Liver (tissue), 9 donors: ENCODE results near the gene MAP3K5. TPM values are rescaled to one million over a fixed set of nuclear protein-coding genes. Genes with fewer than 3 reads are reported as not detected.

ENCODE experiments used
- DNase-seq: peaks from one replicate; pipeline ENCODE4 v3.0.0-alpha.2; 2017; ENCODE audit warnings: low spot score
- H3K27ac ChIP-seq, 2 donors: one replicate each; pipeline ENCODE4 v1.7.0; 2013; ENCODE audit warnings: inconsistent platforms in 2 of 2, low read length in 2 of 2, control low read depth in 1 of 2, low read depth in 1 of 2, mild to moderate bottlenecking in 1 of 2
- H3K27me3 ChIP-seq, 4 donors: one replicate each; pipeline versions ENCODE4 v1.6.1 to v1.7.0; 2013; ENCODE audit warnings: low read length in 3 of 4, inconsistent platforms in 1 of 4, mild to moderate bottlenecking in 1 of 4, moderate library complexity in 1 of 4; ENCODE audit not compliant: control insufficient read depth in 4 of 4, insufficient read depth in 4 of 4
- H3K36me3 ChIP-seq, 4 donors: one replicate each; pipeline versions ENCODE4 v1.6.1 to v1.7.0; 2013; ENCODE audit warnings: low read length in 3 of 4, mild to moderate bottlenecking in 3 of 4, low read depth in 1 of 4, moderate library complexity in 1 of 4; ENCODE audit not compliant: control insufficient read depth in 4 of 4, insufficient read depth in 3 of 4
- H3K4me1 ChIP-seq, 4 donors: one replicate each; pipeline versions ENCODE4 v1.6.1 to v1.7.0; 2013; ENCODE audit warnings: low read length in 3 of 4, mild to moderate bottlenecking in 3 of 4, moderate library complexity in 1 of 4; ENCODE audit not compliant: control insufficient read depth in 4 of 4, insufficient read depth in 4 of 4
- H3K4me3 ChIP-seq, 3 donors: one replicate each; pipeline versions ENCODE4 v1.6.1 to v1.7.0; 2013; ENCODE audit warnings: low read length in 3 of 3, control low read depth in 1 of 3, low read depth in 1 of 3, mild to moderate bottlenecking in 1 of 3
- H3K9ac ChIP-seq, 2 donors: one replicate each; pipeline ENCODE4 v1.7.0; 2013; ENCODE audit warnings: low read length in 2 of 2, mild to moderate bottlenecking in 2 of 2, moderate library complexity in 2 of 2, control low read depth in 1 of 2, low read depth in 1 of 2
- H3K9me3 ChIP-seq, 4 donors: one replicate each; pipeline versions ENCODE4 v1.6.1 to v1.7.0; 2013; ENCODE audit warnings: low read length in 3 of 4; ENCODE audit not compliant: control insufficient read depth in 4 of 4
- EGR1 ChIP-seq, 2 donors: IDR thresholded peaks; 2 replicates each; pipeline ENCODE4 v1.6.1; 2016 to 2018; ENCODE audit warnings: antibody characterized with exemption in 2 of 2, low read depth in 2 of 2
- FOXA1 ChIP-seq: IDR thresholded peaks from 2 replicates; pipeline ENCODE4 v1.6.1; 2016; ENCODE audit warnings: antibody characterized with exemption
- FOXA2 ChIP-seq: IDR thresholded peaks from 2 replicates; pipeline ENCODE4 v1.6.1; 2016; ENCODE audit warnings: antibody characterized with exemption
- HNF4A ChIP-seq, 2 donors: conservative IDR thresholded peaks; 2 replicates each; pipeline ENCODE4 v1.6.1; 2016; ENCODE audit warnings: antibody characterized with exemption in 2 of 2, mild to moderate bottlenecking in 2 of 2
- REST ChIP-seq: IDR thresholded peaks from 2 replicates; pipeline ENCODE4 v1.6.1; 2016; ENCODE audit warnings: antibody characterized with exemption, mild to moderate bottlenecking
- RXRA ChIP-seq, 2 donors: IDR thresholded peaks; 2 replicates each; pipeline ENCODE4 v1.6.1; 2017 to 2018; ENCODE audit warnings: antibody characterized with exemption in 2 of 2, mild to moderate bottlenecking in 1 of 2
- TAF1 ChIP-seq: conservative IDR thresholded peaks from 2 replicates; pipeline ENCODE4 v1.6.1; 2016; ENCODE audit warnings: antibody characterized with exemption, mild to moderate bottlenecking
- YY1 ChIP-seq: IDR thresholded peaks from 2 replicates; pipeline ENCODE4 v1.6.1; 2016; ENCODE audit warnings: antibody characterized with exemption, mild to moderate bottlenecking
- WGBS: extraction: QIAGEN DNeasy Blood & Tissue Kit; methylation state at CpG from one replicate; pipeline ENCODE4 v1.1.7; 2013; 5-methylcytosine and 5-hydroxymethylcytosine counted together
- polyA plus RNA-seq, 2 donors: library from polyadenylated mRNA; stranded (reverse) in 1 of 2; unstranded in 1 of 2; fragments of 200-250 nt in 1 of 2; fragments of >200 nt in 1 of 2; fragmentation: Nextera tagmentation in 1 of 2; extraction: Ambion mirVana in 1 of 2; gene quantifications; one replicate each; pipeline versions ENCODE4 v1.2.1 to v1.2.3, GENCODE V29; 2013 to 2015
- total RNA-seq, 2 donors: library from RNA; depleted of rRNA; stranded (reverse); fragments of >200 nt; gene quantifications; one replicate each; pipeline ENCODE4 v1.2.3, GENCODE V29; 2014
- TF ChIP-seq, protein P1 (sequence below): IDR thresholded peaks from 2 replicates; pipeline ENCODE4 v1.6.1; 2016; ENCODE audit warnings: antibody characterized with exemption
- TF ChIP-seq, protein P2 (sequence below): IDR thresholded peaks from 2 replicates; pipeline ENCODE4 v1.6.1; 2016; ENCODE audit warnings: antibody characterized with exemption
- TF ChIP-seq, protein P3 (sequence below): fragments of 150-350 bp; IDR thresholded peaks from 2 replicates; pipeline ENCODE4 v1.5.1; 2017; ENCODE audit warnings: improper control_type of control experiment, low read depth, low read length; ENCODE audit not compliant: missing input control
- donor health status: healthy.
- donor health status: healthy.
- donor health status: healthy.
- donor health status: healthy.
- donor health status: healthy.

Gene MAP3K5
- total and polyA plus RNA-seq, 4 donors, result 2.9 to 18.0 (median 5.5) TPM

GRCh38 chr6:136775548-136775947, 16.7 kb downstream of the MAP3K5 start:
- DNase-seq, result no peak
- H3K4me1 ChIP-seq, result peaks cover 0 to 9% (median 4%) of the 10 kb centered on the region in 4 donors
- 91% methylated on average over 2 of the region's 2 CpGs for WGBS
- H3K9me3 ChIP-seq, result no peaks in the 10 kb centered on the region
- no peaks in the 10 kb centered on the region for H3K36me3 ChIP-seq
- no peaks in the 10 kb centered on the region for H3K27me3 ChIP-seq
- TF ChIP-seq REST (no peak), HNF4A (conservative IDR thresholded peaks at IDR 0.05) (no peak), FOXA2 (no peak), RXRA (IDR thresholded peaks at IDR 0.05) (no peak), YY1 (no peak), FOXA1 (no peak), EGR1 (IDR thresholded peaks at IDR 0.05; ENCODE audit: low read depth in 2 of 2) (no peak), TAF1 (no peak)
- TF ChIP-seq, protein P1, sequence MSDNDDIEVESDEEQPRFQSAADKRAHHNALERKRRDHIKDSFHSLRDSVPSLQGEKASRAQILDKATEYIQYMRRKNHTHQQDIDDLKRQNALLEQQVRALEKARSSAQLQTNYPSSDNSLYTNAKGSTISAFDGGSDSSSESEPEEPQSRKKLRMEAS, result no peak
- TF ChIP-seq, protein P2, sequence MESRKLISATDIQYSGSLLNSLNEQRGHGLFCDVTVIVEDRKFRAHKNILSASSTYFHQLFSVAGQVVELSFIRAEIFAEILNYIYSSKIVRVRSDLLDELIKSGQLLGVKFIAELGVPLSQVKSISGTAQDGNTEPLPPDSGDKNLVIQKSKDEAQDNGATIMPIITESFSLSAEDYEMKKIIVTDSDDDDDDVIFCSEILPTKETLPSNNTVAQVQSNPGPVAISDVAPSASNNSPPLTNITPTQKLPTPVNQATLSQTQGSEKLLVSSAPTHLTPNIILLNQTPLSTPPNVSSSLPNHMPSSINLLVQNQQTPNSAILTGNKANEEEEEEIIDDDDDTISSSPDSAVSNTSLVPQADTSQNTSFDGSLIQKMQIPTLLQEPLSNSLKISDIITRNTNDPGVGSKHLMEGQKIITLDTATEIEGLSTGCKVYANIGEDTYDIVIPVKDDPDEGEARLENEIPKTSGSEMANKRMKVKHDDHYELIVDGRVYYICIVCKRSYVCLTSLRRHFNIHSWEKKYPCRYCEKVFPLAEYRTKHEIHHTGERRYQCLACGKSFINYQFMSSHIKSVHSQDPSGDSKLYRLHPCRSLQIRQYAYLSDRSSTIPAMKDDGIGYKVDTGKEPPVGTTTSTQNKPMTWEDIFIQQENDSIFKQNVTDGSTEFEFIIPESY, result no peak
- peak overlapping the region in 1 of 2 donors; percentile 46 for H3K27ac ChIP-seq
- H3K9ac ChIP-seq, result no peak overlapping the region
- no peak overlapping the region for H3K4me3 ChIP-seq

DNA sequence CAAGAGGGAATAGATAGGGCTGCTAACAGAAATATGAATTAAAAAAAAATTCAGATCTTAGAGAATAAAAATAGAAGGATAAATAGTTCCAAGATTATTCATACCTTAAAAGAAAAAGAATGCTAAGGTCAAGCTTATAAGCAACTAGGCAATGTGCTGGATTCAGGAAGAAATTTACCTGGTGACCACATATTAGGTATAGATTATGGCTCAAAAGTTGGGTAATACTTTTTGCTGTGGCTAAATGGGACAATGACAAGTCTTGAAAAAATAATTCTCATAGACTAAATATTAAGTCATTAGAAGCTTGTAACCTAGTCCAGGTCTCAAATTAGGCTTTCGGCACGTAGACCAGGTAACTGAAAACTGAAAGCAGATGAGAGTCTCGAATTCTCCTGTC, 17.2 kb downstream of the MAP3K5 start:
- WGBS, result 86% methylated on average over 3 of the region's 3 CpGs
- no peaks in the 10 kb centered on the region for H3K9me3 ChIP-seq
- TF ChIP-seq HNF4A (conservative IDR thresholded peaks at IDR 0.05), result no peak
- TF ChIP-seq, protein P3, sequence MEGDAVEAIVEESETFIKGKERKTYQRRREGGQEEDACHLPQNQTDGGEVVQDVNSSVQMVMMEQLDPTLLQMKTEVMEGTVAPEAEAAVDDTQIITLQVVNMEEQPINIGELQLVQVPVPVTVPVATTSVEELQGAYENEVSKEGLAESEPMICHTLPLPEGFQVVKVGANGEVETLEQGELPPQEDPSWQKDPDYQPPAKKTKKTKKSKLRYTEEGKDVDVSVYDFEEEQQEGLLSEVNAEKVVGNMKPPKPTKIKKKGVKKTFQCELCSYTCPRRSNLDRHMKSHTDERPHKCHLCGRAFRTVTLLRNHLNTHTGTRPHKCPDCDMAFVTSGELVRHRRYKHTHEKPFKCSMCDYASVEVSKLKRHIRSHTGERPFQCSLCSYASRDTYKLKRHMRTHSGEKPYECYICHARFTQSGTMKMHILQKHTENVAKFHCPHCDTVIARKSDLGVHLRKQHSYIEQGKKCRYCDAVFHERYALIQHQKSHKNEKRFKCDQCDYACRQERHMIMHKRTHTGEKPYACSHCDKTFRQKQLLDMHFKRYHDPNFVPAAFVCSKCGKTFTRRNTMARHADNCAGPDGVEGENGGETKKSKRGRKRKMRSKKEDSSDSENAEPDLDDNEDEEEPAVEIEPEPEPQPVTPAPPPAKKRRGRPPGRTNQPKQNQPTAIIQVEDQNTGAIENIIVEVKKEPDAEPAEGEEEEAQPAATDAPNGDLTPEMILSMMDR, result no peak
- no peak overlapping the region for H3K4me3 ChIP-seq
- no peak overlapping the region for H3K9ac ChIP-seq
- peak overlapping the region in 1 of 2 donors; percentile 46 for H3K27ac ChIP-seq
- H3K36me3 ChIP-seq, result no peaks in the 10 kb centered on the region
- peaks cover 0 to 9% (median 4%) of the 10 kb centered on the region in 4 donors for H3K4me1 ChIP-seq
- no peak for DNase-seq
- no peaks in the 10 kb centered on the region for H3K27me3 ChIP-seq
